Neural progenitor cell (in vitro differentiated cells): ENCODE results near the gene B3GAT3. TPM values are rescaled to one million over a fixed set of nuclear protein-coding genes. Genes with fewer than 3 reads are reported as not detected.

Source experiments
- DNase-seq: peaks from one replicate; pipeline ENCODE4 v3.0.0-alpha.2; 2016; ENCODE audit warnings: low spot score
- H2AFZ ChIP-seq: fragments of 200-600 bp; sonication (generic); replicated peaks from 2 replicates; pipeline ENCODE4 v1.6.1; 2016; ENCODE audit warnings: antibody characterized with exemption
- H3F3A ChIP-seq: fragments of 200-600 bp; sonication (generic); 2 replicates; pipeline ENCODE4 v1.6.1; 2016; ENCODE audit warnings: antibody characterized with exemption, low read depth
- H3K27ac ChIP-seq: fragments of 200-600 bp; sonication (generic); 2 replicates; pipeline ENCODE4 v1.5.1; 2016; ENCODE audit warnings: mild to moderate bottlenecking
- H3K27me3 ChIP-seq: fragments of 200-600 bp; sonication (generic); 2 replicates; pipeline ENCODE4 v1.6.1; 2016; ENCODE audit warnings: mild to moderate bottlenecking, moderate library complexity
- H3K36me3 ChIP-seq: fragments of 200-600 bp; sonication (generic); 2 replicates; pipeline ENCODE4 v1.5.1; 2016
- H3K4me1 ChIP-seq: fragments of 200-600 bp; sonication (generic); 2 replicates; pipeline ENCODE4 v1.6.1; 2016; ENCODE audit warnings: mixed run types
- H3K4me2 ChIP-seq: fragments of 200-600 bp; sonication (generic); 2 replicates; pipeline ENCODE4 v1.6.1; 2016
- H3K4me3 ChIP-seq: fragments of 200-600 bp; sonication (generic); 2 replicates; pipeline ENCODE4 v1.5.1; 2016
- H3K79me2 ChIP-seq: fragments of 200-600 bp; sonication (generic); 2 replicates; pipeline ENCODE4 v1.6.1; 2016; ENCODE audit warnings: low read depth
- H3K9ac ChIP-seq: fragments of 200-600 bp; sonication (generic); 2 replicates; pipeline ENCODE4 v1.6.1; 2016
- H3K9me3 ChIP-seq: fragments of 200-600 bp; sonication (generic); 2 replicates; pipeline ENCODE4 v1.5.1; 2016; ENCODE audit warnings: low read depth
- H4K20me1 ChIP-seq: fragments of 200-600 bp; sonication (generic); 2 replicates; pipeline ENCODE4 v1.6.1; 2016; ENCODE audit warnings: low read depth
- H3K27ac Mint-ChIP-seq: 3 replicates; pipeline ENCODE4 v1.8.0; 2021; ENCODE audit warnings: mixed read lengths
- H3K27me3 Mint-ChIP-seq: 2 replicates; pipeline ENCODE4 v1.8.0; 2022; ENCODE audit warnings: low read depth, mild to moderate bottlenecking, inconsistent platforms, moderate library complexity, mixed read lengths; ENCODE audit not compliant: insufficient read depth
- H3K36me3 Mint-ChIP-seq: 3 replicates; pipeline ENCODE4 v1.8.0; 2021; ENCODE audit warnings: mixed read lengths
- H3K4me1 Mint-ChIP-seq: 3 replicates; pipeline ENCODE4 v1.8.0; 2021; ENCODE audit warnings: mixed read lengths
- H3K4me3 Mint-ChIP-seq: 3 replicates; pipeline ENCODE4 v1.8.0; 2021; ENCODE audit warnings: mild to moderate bottlenecking, moderate library complexity, mixed read lengths
- H3K9me3 Mint-ChIP-seq: 3 replicates; pipeline ENCODE4 v1.8.0; 2020; ENCODE audit warnings: mixed read lengths
- CTCF ChIP-seq: fragments of 200-600 bp; sonication (generic); IDR thresholded peaks from 2 replicates; pipeline ENCODE4 v1.5.1; 2017; ENCODE audit warnings: antibody characterized with exemption, mild to moderate bottlenecking
- EZH2 ChIP-seq: fragments of 200-600 bp; sonication (generic); IDR thresholded peaks from 2 replicates; pipeline ENCODE4 v1.6.1; 2017; ENCODE audit warnings: antibody characterized with exemption, mild to moderate bottlenecking, moderate library complexity
- EZH2phosphoT487 ChIP-seq: fragments of 200-600 bp; sonication (generic); IDR thresholded peaks from 2 replicates; pipeline ENCODE4 v1.6.1; 2017; ENCODE audit warnings: antibody characterized with exemption
- total RNA-seq: library from RNA; depleted of rRNA; stranded (reverse); fragments of >200 nt; gene quantifications from 2 replicates; pipeline ENCODE4 v1.2.3, GENCODE V29; 2015; ENCODE audit warnings: low replicate concordance

B3GAT3 gene
- total RNA-seq, 1 donor from 2014 or later = 21.2 TPM

GRCh38 chr11:62614275-62614674 lies 7.5 kb downstream of the B3GAT3 start:
- H3K4me1 Mint-ChIP-seq = peaks cover 25% of the 10 kb centered on the region
- no peaks in the 10 kb centered on the region for H3K9me3 Mint-ChIP-seq
- H3K36me3 Mint-ChIP-seq = peaks cover 5% of the 10 kb centered on the region
- Histone ChIP-seq H2AFZ (no peak overlapping the region), H3K36me3 (no peaks in the 10 kb centered on the region), H3K79me2 (no peaks in the 10 kb centered on the region), H3K9me3 (no peaks in the 10 kb centered on the region), H4K20me1 (no peaks in the 10 kb centered on the region), H3K4me3 (no peak overlapping the region), H3K4me2 (no peak overlapping the region), H3K4me1 (peaks cover 7% of the 10 kb centered on the region), H3K9ac (no peak overlapping the region), H3K27ac (no peak overlapping the region), H3F3A (peaks cover 22% of the 10 kb centered on the region), H3K27me3 (peaks cover 13% of the 10 kb centered on the region)
- DNase-seq = no peak
- peak overlapping the region; percentile 95 for H3K27ac Mint-ChIP-seq
- H3K27me3 Mint-ChIP-seq = peaks cover 4% of the 10 kb centered on the region
- TF ChIP-seq EZH2 (no peak), EZH2phosphoT487 (no peak), CTCF (no peak)
- H3K4me3 Mint-ChIP-seq = peak overlapping the region; percentile 81

- no peaks in the 10 kb centered on the region for H4K20me1 ChIP-seq
- no peaks in the 10 kb centered on the region for H3K9me3 Mint-ChIP-seq
- DNase-seq = no peak
- H3K4me3 Mint-ChIP-seq = peak overlapping the region; percentile 27
- no peaks in the 10 kb centered on the region for H3K9me3 ChIP-seq
- H3F3A ChIP-seq = peaks cover 20% of the 10 kb centered on the region
- TF ChIP-seq EZH2 (no peak), EZH2phosphoT487 (no peak), CTCF (no peak)
- peaks cover 7% of the 10 kb centered on the region for H3K4me1 ChIP-seq
- H3K27ac ChIP-seq = no peak overlapping the region
- H3K36me3 Mint-ChIP-seq = peaks cover 2% of the 10 kb centered on the region
- peaks cover 13% of the 10 kb centered on the region for H3K27me3 ChIP-seq
- H3K79me2 ChIP-seq = no peaks in the 10 kb centered on the region
- peaks cover 4% of the 10 kb centered on the region for H3K27me3 Mint-ChIP-seq
- peak overlapping the region; percentile 94 for H3K4me3 ChIP-seq
- peak overlapping the region; percentile 81 for H3K4me2 ChIP-seq
- H3K36me3 ChIP-seq = no peaks in the 10 kb centered on the region
- H3K27ac Mint-ChIP-seq = no peak overlapping the region
- H3K9ac ChIP-seq = no peak overlapping the region
- peaks cover 25% of the 10 kb centered on the region for H3K4me1 Mint-ChIP-seq
- H2AFZ ChIP-seq = no peak overlapping the region
Measured at GRCh38 chr11:62613291-62613778, 8.5 kb downstream of the B3GAT3 start.

- H3K27ac ChIP-seq = no peak within 1 kb of the TSS
- Mint-ChIP-seq H3K27ac (peak within 1 kb of the TSS; percentile 95), H3K27me3 (peaks cover 4% of the 10 kb centered on the region), H3K4me3 (peak within 1 kb of the TSS; percentile 94), H3K36me3 (peaks cover 5% of the 10 kb centered on the region), H3K9me3 (no peaks in the 10 kb centered on the region), H3K4me1 (peaks cover 27% of the 10 kb centered on the region)
- peak within 1 kb of the TSS; percentile 81 for H3K4me2 ChIP-seq
- H3K4me1 ChIP-seq = peaks cover 7% of the 10 kb centered on the region
- TF ChIP-seq EZH2phosphoT487 (no peak), EZH2 (no peak), CTCF (peak; percentile 99)
- H2AFZ ChIP-seq = peak within 1 kb of the TSS; percentile 82
- H3K9me3 ChIP-seq = no peaks in the 10 kb centered on the region
- no peaks in the 10 kb centered on the region for H3K36me3 ChIP-seq
- DNase-seq = peak; percentile 97
- peak within 1 kb of the TSS; percentile 94 for H3K4me3 ChIP-seq
- H3F3A ChIP-seq = peaks cover 20% of the 10 kb centered on the region
- H4K20me1 ChIP-seq = no peaks in the 10 kb centered on the region
- peak within 1 kb of the TSS; percentile 52 for H3K9ac ChIP-seq
- no peaks in the 10 kb centered on the region for H3K79me2 ChIP-seq
- H3K27me3 ChIP-seq = peaks cover 13% of the 10 kb centered on the region
Measured at GRCh38 chr11:62612366-62613290, 9.2 kb downstream of the B3GAT3 start, which contains the start of the genes EML3 and ROM1. EML3 (minus strand) TSS chr11:62612775; CDS start chr11:62612457, 318 bp downstream. ROM1 (plus strand) TSS chr11:62613257; CDS start chr11:62613282, 25 bp downstream.
